K562 (cell line): Measurements from ENCODE around the gene ARHGAP4. TPM values are rescaled to one million over a fixed set of nuclear protein-coding genes. Genes with fewer than 3 reads are reported as not detected.

Source experiments
- DMBX1 ChIP-seq: fragments of 250-450 bp; sonication (Bioruptor Pico); IDR thresholded peaks from 2 replicates; pipeline ENCODE4 v1.8.0; 2022; ENCODE audit warnings: inconsistent platforms, mild to moderate bottlenecking, moderate library complexity, borderline replicate concordance
- FIP1L1 ChIP-seq: fragments of 200-400 bp; formaldehyde crosslinking; IDR thresholded peaks from 2 replicates; pipeline ENCODE4 v1.6.1; 2018; ENCODE audit warnings: mild to moderate bottlenecking, low read depth, low read length; ENCODE audit not compliant: poor library complexity, severe bottlenecking
- GABPB1 ChIP-seq: sonication (generic); formaldehyde crosslinking; IDR thresholded peaks from 2 replicates; pipeline ENCODE4 v1.8.0; 2022; ENCODE audit warnings: mild to moderate bottlenecking, missing genetic modification reagents
- HEY1 ChIP-seq: fragments of 250-450 bp; sonication (Bioruptor Pico); IDR thresholded peaks from 2 replicates; pipeline ENCODE4 v1.5.0; 2020; ENCODE audit warnings: mild to moderate bottlenecking, moderate library complexity, borderline replicate concordance
- HLTF ChIP-seq: fragments of 450-650 bp; IDR thresholded peaks from 2 replicates; pipeline ENCODE4 v1.6.1; 2016
- HNRNPH1 ChIP-seq: fragments of 200-400 bp; formaldehyde crosslinking; optimal IDR thresholded peaks from 2 replicates; pipeline ENCODE3; 2017; ENCODE audit warnings: low read depth, mild to moderate bottlenecking, low read length, moderate library complexity
- IFI16 ChIP-seq: fragments of 250-450 bp; sonication (Bioruptor Pico); IDR thresholded peaks from 2 replicates; pipeline ENCODE4 v2.1.2; 2022; ENCODE audit warnings: mild to moderate bottlenecking, inconsistent platforms
- MED1 ChIP-seq: sonication (generic); formaldehyde crosslinking; IDR thresholded peaks from 2 replicates; pipeline ENCODE4 v1.8.1; 2023; ENCODE audit warnings: missing genetic modification reagents, borderline replicate concordance
- POLR2AphosphoS2 ChIP-seq: IDR thresholded peaks from 2 replicates; pipeline ENCODE4 v1.6.1; 2012; ENCODE audit warnings: low read length, improper control_type of control experiment
- RBM15 ChIP-seq: fragments of 200-400 bp; formaldehyde crosslinking; IDR thresholded peaks from 2 replicates; pipeline ENCODE4 v1.6.1; 2018; ENCODE audit warnings: mild to moderate bottlenecking, low read length, moderate library complexity; ENCODE audit not compliant: insufficient read depth
- SMAD1 ChIP-seq: fragments of 150-350 bp; IDR thresholded peaks from 2 replicates; pipeline ENCODE4 v1.6.1; 2014; ENCODE audit warnings: low read length, low read depth; ENCODE audit not compliant: partially characterized antibody
- TAF7 ChIP-seq: fragments of 450-650 bp; IDR thresholded peaks from 2 replicates; pipeline ENCODE4 v1.6.1; 2016; ENCODE audit warnings: missing genetic modification characterization, missing compliant biosample characterization
- TEAD1 ChIP-seq, 2 experiments: fragments of 450-650 bp in 1 of 2; sonication (generic) in 1 of 2; formaldehyde crosslinking; IDR thresholded peaks; 2 replicates each; pipeline versions ENCODE4 v1.4.0 to v1.8.0; 2020 to 2022; ENCODE audit warnings: mild to moderate bottlenecking in 2 of 2, missing genetic modification reagents in 1 of 2
- YBX1 ChIP-seq: fragments of 450-650 bp; IDR thresholded peaks from 2 replicates; pipeline ENCODE4 v1.7.1; 2016; ENCODE audit warnings: mild to moderate bottlenecking
- ZC3H11A ChIP-seq: IDR thresholded peaks from 2 replicates; pipeline ENCODE4 v1.6.1; 2012; ENCODE audit warnings: low read depth, low read length, improper control_type of control experiment
- ZNF239 ChIP-seq: fragments of 250-450 bp; sonication (Bioruptor Pico); IDR thresholded peaks from 2 replicates; pipeline ENCODE4 v1.4.0; 2020; ENCODE audit warnings: mild to moderate bottlenecking
- polyA plus RNA-seq, 8 experiments: library from polyadenylated mRNA; depleted of rRNA in 4 of 8; stranded (reverse) in 5 of 8; unstranded in 3 of 8; fragments of >200 nt; fragmentation: Nextera tagmentation in 2 of 8; fragmentation: Illumina TruSeq in 1 of 8; extraction: Ambion mirVana in 2 of 8; extraction: Trizol in 1 of 8; gene quantifications; 2 replicates each; pipeline versions ENCODE4 v1.2.1 to v1.2.3, GENCODE V29; 2011 to 2014; ENCODE audit warnings: inconsistent platforms in 1 of 8, missing spikeins in 1 of 8
- total RNA-seq, 7 experiments: library from RNA; depleted of rRNA in 6 of 7; stranded (reverse); fragments of >200 nt in 6 of 7; fragmentation: Illumina TruSeq in 2 of 7; extraction: Trizol in 2 of 7; gene quantifications; 2 replicates each; pipeline versions ENCODE4 v1.2.1 to v1.2.3, GENCODE V29; 2011 to 2021; ENCODE audit warnings: low replicate concordance in 1 of 7
- TF ChIP-seq, protein P1 (sequence below): fragments of 250-450 bp; sonication (Bioruptor Pico); IDR thresholded peaks from 2 replicates; pipeline ENCODE4 v1.8.0; 2022; ENCODE audit warnings: moderate library complexity, mild to moderate bottlenecking, inconsistent platforms
- TF ChIP-seq, protein P2 (sequence below): fragments of 200-800 bp; sonication (Bioruptor generic); IDR thresholded peaks from 2 replicates; pipeline ENCODE4 v1.6.1; 2016; ENCODE audit warnings: missing genetic modification characterization, missing compliant biosample characterization
- TF ChIP-seq, protein P3 (sequence below): fragments of 450-650 bp; IDR thresholded peaks from 2 replicates; pipeline ENCODE4 v1.6.1; 2017; ENCODE audit warnings: antibody characterized with exemption
- TF ChIP-seq, protein P4 (sequence below): sonication (generic); formaldehyde crosslinking; IDR thresholded peaks from 2 replicates; pipeline ENCODE4 v1.8.1; 2022; ENCODE audit warnings: missing genetic modification reagents

The ARHGAP4 gene
- total and polyA plus RNA-seq, 9 of the 15 experiments (the other 6 are each of a cell fraction or from before 2014, with no cell fraction given), result 0.30 to 81.8 (median 13.5) TPM

DNA sequence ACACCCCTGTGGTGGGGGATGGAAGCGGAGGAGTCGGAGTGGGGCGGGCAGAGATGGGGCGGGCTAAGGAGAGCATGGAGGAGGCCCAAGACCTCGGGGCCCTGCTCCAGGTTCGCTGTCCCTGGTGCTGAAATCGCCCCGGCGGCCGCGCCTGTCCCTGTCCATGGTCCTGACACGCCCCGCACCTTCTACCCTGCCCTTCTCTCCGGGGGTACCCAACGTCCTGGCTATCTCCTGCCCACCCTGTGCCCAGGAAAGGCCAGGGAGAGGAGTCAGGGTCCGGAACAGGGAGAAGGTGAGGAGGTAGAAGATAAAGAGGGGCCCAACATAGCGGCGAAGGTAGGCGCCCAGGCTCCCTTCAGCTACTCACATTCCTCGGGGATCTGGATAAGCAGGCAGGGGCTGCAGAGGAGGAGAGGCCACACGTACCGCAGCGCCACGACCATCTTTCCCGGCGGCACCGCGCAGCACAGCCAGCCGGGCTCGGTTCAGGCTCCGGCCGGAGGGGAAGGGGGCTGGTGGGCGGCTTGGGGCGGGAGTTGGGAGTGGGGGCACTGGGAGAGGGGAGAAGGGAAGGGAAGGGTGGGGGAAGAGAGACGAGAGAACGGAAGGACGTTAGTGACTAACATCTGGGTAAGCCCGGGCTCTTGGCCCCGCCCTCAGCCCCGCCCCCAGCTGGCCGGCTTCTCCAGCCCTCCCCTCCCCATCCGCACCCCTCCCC, 50.5 kb downstream of the ARHGAP4 start (continued):
- TF ChIP-seq DMBX1 (peak; percentile 93; the same call in 1 of the 2 replicates), ZNF239 (CRISPR knock-in tag) (no peak), RBM15 (no peak), POLR2AphosphoS2 (no peak), IFI16 (CRISPR knock-in tag) (no peak), YBX1 (no peak), FIP1L1 (no peak), TEAD1 (CRISPR knock-in tag; IDR thresholded peaks at IDR 0.05) (peak; percentile 55 to 98; a peak in 3 of 4 replicates), HLTF (no peak), HNRNPH1 (no peak), SMAD1 (no peak), ZC3H11A (no peak), GABPB1 (CRISPR knock-in tag) (peak; percentile 92), HEY1 (CRISPR knock-in tag) (no peak), TAF7 (tag) (no peak), MED1 (CRISPR knock-in tag) (peak; percentile 96; the same call in 1 of the 2 replicates)
- TF ChIP-seq, protein P1, sequence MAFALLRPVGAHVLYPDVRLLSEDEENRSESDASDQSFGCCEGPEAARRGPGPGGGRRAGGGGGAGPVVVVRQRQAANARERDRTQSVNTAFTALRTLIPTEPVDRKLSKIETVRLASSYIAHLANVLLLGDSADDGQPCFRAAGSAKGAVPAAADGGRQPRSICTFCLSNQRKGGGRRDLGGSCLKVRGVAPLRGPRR (CRISPR knock-in tag), result no peak
- TF ChIP-seq, protein P2, sequence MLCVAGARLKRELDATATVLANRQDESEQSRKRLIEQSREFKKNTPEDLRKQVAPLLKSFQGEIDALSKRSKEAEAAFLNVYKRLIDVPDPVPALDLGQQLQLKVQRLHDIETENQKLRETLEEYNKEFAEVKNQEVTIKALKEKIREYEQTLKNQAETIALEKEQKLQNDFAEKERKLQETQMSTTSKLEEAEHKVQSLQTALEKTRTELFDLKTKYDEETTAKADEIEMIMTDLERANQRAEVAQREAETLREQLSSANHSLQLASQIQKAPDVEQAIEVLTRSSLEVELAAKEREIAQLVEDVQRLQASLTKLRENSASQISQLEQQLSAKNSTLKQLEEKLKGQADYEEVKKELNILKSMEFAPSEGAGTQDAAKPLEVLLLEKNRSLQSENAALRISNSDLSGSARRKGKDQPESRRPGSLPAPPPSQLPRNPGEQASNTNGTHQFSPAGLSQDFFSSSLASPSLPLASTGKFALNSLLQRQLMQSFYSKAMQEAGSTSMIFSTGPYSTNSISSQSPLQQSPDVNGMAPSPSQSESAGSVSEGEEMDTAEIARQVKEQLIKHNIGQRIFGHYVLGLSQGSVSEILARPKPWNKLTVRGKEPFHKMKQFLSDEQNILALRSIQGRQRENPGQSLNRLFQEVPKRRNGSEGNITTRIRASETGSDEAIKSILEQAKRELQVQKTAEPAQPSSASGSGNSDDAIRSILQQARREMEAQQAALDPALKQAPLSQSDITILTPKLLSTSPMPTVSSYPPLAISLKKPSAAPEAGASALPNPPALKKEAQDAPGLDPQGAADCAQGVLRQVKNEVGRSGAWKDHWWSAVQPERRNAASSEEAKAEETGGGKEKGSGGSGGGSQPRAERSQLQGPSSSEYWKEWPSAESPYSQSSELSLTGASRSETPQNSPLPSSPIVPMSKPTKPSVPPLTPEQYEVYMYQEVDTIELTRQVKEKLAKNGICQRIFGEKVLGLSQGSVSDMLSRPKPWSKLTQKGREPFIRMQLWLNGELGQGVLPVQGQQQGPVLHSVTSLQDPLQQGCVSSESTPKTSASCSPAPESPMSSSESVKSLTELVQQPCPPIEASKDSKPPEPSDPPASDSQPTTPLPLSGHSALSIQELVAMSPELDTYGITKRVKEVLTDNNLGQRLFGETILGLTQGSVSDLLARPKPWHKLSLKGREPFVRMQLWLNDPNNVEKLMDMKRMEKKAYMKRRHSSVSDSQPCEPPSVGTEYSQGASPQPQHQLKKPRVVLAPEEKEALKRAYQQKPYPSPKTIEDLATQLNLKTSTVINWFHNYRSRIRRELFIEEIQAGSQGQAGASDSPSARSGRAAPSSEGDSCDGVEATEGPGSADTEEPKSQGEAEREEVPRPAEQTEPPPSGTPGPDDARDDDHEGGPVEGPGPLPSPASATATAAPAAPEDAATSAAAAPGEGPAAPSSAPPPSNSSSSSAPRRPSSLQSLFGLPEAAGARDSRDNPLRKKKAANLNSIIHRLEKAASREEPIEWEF (CRISPR knock-in tag), result peak; percentile 58; the same call in 1 of the 2 replicates
- TF ChIP-seq, protein P3, sequence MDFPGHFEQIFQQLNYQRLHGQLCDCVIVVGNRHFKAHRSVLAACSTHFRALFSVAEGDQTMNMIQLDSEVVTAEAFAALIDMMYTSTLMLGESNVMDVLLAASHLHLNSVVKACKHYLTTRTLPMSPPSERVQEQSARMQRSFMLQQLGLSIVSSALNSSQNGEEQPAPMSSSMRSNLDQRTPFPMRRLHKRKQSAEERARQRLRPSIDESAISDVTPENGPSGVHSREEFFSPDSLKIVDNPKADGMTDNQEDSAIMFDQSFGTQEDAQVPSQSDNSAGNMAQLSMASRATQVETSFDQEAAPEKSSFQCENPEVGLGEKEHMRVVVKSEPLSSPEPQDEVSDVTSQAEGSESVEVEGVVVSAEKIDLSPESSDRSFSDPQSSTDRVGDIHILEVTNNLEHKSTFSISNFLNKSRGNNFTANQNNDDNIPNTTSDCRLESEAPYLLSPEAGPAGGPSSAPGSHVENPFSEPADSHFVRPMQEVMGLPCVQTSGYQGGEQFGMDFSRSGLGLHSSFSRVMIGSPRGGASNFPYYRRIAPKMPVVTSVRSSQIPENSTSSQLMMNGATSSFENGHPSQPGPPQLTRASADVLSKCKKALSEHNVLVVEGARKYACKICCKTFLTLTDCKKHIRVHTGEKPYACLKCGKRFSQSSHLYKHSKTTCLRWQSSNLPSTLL, result no peak
- TF ChIP-seq, protein P4, sequence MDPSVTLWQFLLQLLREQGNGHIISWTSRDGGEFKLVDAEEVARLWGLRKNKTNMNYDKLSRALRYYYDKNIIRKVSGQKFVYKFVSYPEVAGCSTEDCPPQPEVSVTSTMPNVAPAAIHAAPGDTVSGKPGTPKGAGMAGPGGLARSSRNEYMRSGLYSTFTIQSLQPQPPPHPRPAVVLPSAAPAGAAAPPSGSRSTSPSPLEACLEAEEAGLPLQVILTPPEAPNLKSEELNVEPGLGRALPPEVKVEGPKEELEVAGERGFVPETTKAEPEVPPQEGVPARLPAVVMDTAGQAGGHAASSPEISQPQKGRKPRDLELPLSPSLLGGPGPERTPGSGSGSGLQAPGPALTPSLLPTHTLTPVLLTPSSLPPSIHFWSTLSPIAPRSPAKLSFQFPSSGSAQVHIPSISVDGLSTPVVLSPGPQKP (CRISPR knock-in tag), result no peak
